ENCODE results near the gene SERPINB10. TPM values are rescaled to one million over a fixed set of nuclear protein-coding genes. Genes with fewer than 3 reads are reported as not detected.

The SERPINB10 gene
- total RNA-seq, 1 donor from 2014 or later, result not detected

DNA sequence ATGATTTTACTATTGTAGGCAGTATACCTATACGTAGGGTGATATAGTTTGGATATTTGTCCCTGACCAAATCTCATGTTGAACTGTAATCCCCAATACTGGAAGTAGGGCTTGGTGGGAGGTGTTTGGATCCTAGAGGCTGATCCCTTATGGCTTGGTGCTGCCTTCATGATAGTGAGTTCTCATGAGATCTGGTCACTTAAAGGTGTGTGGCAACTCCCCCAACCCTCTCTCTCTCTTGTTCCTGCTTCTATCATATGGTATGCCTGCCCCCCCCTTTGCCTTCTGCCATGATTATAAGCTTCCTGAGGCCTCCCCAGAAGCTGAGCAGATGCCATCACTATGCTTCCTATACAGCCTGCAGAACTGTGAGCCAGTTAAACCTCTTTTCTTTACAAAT, 1.7 kb upstream of the SERPINB10 start:
- Mint-ChIP-seq H3K4me1 (ENCODE audit: low read depth, unreplicated experiment) (no peaks in the 10 kb centered on the region), H3K36me3 (ENCODE audit: low read depth, unreplicated experiment) (no peaks in the 10 kb centered on the region), H3K9me3 (ENCODE audit: unreplicated experiment) (peaks cover 2% of the 10 kb centered on the region), H3K4me3 (ENCODE audit: unreplicated experiment) (no peak overlapping the region), H3K27me3 (ENCODE audit: low read depth, unreplicated experiment) (no peaks in the 10 kb centered on the region), H3K27ac (ENCODE audit: unreplicated experiment) (no peak overlapping the region)
- Histone ChIP-seq H3K4me1 (ENCODE audit: insufficient read depth, low read length) (no peaks in the 10 kb centered on the region), H3K4me2 (ENCODE audit: low read length) (no peak overlapping the region), H4K20me1 (ENCODE audit: insufficient read depth, low read length) (no peaks in the 10 kb centered on the region), H3K9me3 (ENCODE audit: insufficient read depth, low read depth, low read length) (no peaks in the 10 kb centered on the region), H3K27me3 (ENCODE audit: insufficient read depth, low read length) (no peaks in the 10 kb centered on the region), H3K9ac (ENCODE audit: low read length) (no peak overlapping the region), H3K4me3 (ENCODE audit: insufficient read depth, low read depth, low read length) (no peak overlapping the region), H3K79me2 (ENCODE audit: insufficient read depth, low read length) (no peaks in the 10 kb centered on the region), H3K27ac (ENCODE audit: low read depth, low read length) (no peak overlapping the region), H3K36me3 (ENCODE audit: insufficient read depth, low read length) (no peaks in the 10 kb centered on the region), H2AFZ (ENCODE audit: low read depth, low read length) (no peak overlapping the region)
- no peak for FAIRE-seq
- TF ChIP-seq, protein P1, sequence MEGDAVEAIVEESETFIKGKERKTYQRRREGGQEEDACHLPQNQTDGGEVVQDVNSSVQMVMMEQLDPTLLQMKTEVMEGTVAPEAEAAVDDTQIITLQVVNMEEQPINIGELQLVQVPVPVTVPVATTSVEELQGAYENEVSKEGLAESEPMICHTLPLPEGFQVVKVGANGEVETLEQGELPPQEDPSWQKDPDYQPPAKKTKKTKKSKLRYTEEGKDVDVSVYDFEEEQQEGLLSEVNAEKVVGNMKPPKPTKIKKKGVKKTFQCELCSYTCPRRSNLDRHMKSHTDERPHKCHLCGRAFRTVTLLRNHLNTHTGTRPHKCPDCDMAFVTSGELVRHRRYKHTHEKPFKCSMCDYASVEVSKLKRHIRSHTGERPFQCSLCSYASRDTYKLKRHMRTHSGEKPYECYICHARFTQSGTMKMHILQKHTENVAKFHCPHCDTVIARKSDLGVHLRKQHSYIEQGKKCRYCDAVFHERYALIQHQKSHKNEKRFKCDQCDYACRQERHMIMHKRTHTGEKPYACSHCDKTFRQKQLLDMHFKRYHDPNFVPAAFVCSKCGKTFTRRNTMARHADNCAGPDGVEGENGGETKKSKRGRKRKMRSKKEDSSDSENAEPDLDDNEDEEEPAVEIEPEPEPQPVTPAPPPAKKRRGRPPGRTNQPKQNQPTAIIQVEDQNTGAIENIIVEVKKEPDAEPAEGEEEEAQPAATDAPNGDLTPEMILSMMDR (IDR thresholded peaks at IDR 0.05; ENCODE audit: insufficient read depth, low read depth, low read length), result no peak
- DNase-seq (ENCODE audit: low read depth), result no peak

DNA sequence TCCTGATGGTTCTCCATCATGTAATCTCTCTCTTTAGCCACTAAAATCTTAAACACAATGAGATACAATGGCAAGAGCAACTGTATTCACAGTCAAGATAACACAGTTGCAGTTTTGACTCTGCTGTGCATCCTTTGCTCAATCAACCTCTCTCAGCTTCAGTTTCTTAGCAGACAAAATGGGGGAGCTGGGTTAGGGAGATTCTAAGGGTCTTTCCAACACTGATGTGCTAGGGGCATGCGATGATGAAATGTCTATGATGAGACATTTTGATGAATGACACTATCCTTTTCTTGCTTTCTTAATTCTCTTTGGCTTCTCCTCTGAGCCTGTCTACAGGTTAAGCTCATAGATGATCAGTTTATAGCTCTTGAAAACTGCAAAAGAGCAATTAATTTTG, 1.1 kb downstream of the SERPINB10 start:
- Histone ChIP-seq H2AFZ (ENCODE audit: low read depth, low read length) (no peak overlapping the region), H4K20me1 (ENCODE audit: insufficient read depth, low read length) (no peaks in the 10 kb centered on the region)
- no peak for FAIRE-seq

DNA sequence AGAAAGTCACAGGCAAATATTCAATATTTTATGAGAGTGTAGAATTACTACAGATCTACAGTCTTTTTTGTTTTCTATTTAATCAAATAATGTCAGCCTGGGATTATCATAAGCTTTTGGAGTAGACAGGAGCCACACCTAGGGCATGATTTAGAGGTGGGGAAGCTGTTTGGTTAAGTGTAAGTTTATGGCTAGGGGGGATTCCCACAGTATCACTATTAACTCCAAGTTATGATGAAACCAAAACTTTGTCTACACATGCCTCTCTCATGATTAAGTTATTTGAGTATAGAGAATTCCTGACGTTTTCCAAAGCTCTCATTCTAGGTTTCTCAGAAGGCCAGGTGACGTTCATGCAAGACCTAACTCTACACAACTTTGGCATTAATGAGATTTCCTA, 2.1 kb downstream of the SERPINB10 start:
- Histone ChIP-seq H2AFZ (ENCODE audit: low read depth, low read length) (no peak overlapping the region), H3K27me3 (ENCODE audit: insufficient read depth, low read length) (no peaks in the 10 kb centered on the region), H3K4me1 (ENCODE audit: insufficient read depth, low read length) (no peaks in the 10 kb centered on the region), H3K9ac (ENCODE audit: low read length) (no peak overlapping the region), H3K4me2 (ENCODE audit: low read length) (no peak overlapping the region), H3K79me2 (ENCODE audit: insufficient read depth, low read length) (no peaks in the 10 kb centered on the region), H4K20me1 (ENCODE audit: insufficient read depth, low read length) (no peaks in the 10 kb centered on the region), H3K9me3 (ENCODE audit: insufficient read depth, low read depth, low read length) (no peaks in the 10 kb centered on the region), H3K4me3 (ENCODE audit: insufficient read depth, low read depth, low read length) (no peak overlapping the region), H3K27ac (ENCODE audit: low read depth, low read length) (no peak overlapping the region), H3K36me3 (ENCODE audit: insufficient read depth, low read length) (no peaks in the 10 kb centered on the region)
- DNase-seq (ENCODE audit: low read depth) (no peak), FAIRE-seq (no peak)
- Mint-ChIP-seq H3K9me3 (ENCODE audit: unreplicated experiment) (peaks cover 2% of the 10 kb centered on the region), H3K36me3 (ENCODE audit: low read depth, unreplicated experiment) (no peaks in the 10 kb centered on the region), H3K4me3 (ENCODE audit: unreplicated experiment) (no peak overlapping the region), H3K4me1 (ENCODE audit: low read depth, unreplicated experiment) (no peaks in the 10 kb centered on the region), H3K27ac (ENCODE audit: unreplicated experiment) (no peak overlapping the region), H3K27me3 (ENCODE audit: low read depth, unreplicated experiment) (peaks cover 1% of the 10 kb centered on the region)
- TF ChIP-seq, protein P1 (IDR thresholded peaks at IDR 0.05; ENCODE audit: insufficient read depth, low read depth, low read length), result no peak
- no peak for TF ChIP-seq EZH2 (IDR thresholded peaks at IDR 0.05; ENCODE audit: insufficient read depth, low read length)

More for the DNA sequence above, 1.1 kb downstream of the SERPINB10 start:
- Histone ChIP-seq H3K27me3 (ENCODE audit: insufficient read depth, low read length) (no peaks in the 10 kb centered on the region), H3K9me3 (ENCODE audit: insufficient read depth, low read depth, low read length) (no peaks in the 10 kb centered on the region), H3K36me3 (ENCODE audit: insufficient read depth, low read length) (no peaks in the 10 kb centered on the region), H3K4me3 (ENCODE audit: insufficient read depth, low read depth, low read length) (no peak overlapping the region), H3K79me2 (ENCODE audit: insufficient read depth, low read length) (no peaks in the 10 kb centered on the region), H3K4me2 (ENCODE audit: low read length) (no peak overlapping the region), H3K4me1 (ENCODE audit: insufficient read depth, low read length) (no peaks in the 10 kb centered on the region), H3K9ac (ENCODE audit: low read length) (no peak overlapping the region), H3K27ac (ENCODE audit: low read depth, low read length) (no peak overlapping the region)
- DNase-seq (ENCODE audit: low read depth), result no peak
- no peaks in the 10 kb centered on the region for H3K4me1 Mint-ChIP-seq (ENCODE audit: low read depth, unreplicated experiment)
- H3K27me3 Mint-ChIP-seq (ENCODE audit: low read depth, unreplicated experiment), result peaks cover 1% of the 10 kb centered on the region
- H3K36me3 Mint-ChIP-seq (ENCODE audit: low read depth, unreplicated experiment), result no peaks in the 10 kb centered on the region
- H3K4me3 Mint-ChIP-seq (ENCODE audit: unreplicated experiment), result no peak overlapping the region
- peaks cover 2% of the 10 kb centered on the region for H3K9me3 Mint-ChIP-seq (ENCODE audit: unreplicated experiment)
- no peak for TF ChIP-seq EZH2 (IDR thresholded peaks at IDR 0.05; ENCODE audit: insufficient read depth, low read length)
- TF ChIP-seq, protein P1 (IDR thresholded peaks at IDR 0.05; ENCODE audit: insufficient read depth, low read depth, low read length), result no peak
- no peak overlapping the region for H3K27ac Mint-ChIP-seq (ENCODE audit: unreplicated experiment)
